Measurements from ENCODE around the gene RHD.
"Not testable (repeated sequence)": the region's sequence is repeated elsewhere in the genome, so short reads cannot be mapped to it uniquely, and the experiment has no call there.

GRCh38 chr1:25308168-25308567, 35.9 kb downstream of the RHD start:
- not testable (repeated sequence) for TF ChIP-seq CTCF, POLR2A, POLR2AphosphoS5 (IDR thresholded peaks at IDR 0.05)

Data from sigmoid colon (tissue), 4 donors.